ENCODE results near the gene MAPK1.

- no peak for TF ChIP-seq CTCF (IDR thresholded peaks at IDR 0.05; ENCODE audit: low read length)
- TF ChIP-seq EZH2phosphoT487 (IDR thresholded peaks at IDR 0.05; ENCODE audit: low read length) = no peak
- TF ChIP-seq EZH2 (optimal IDR thresholded peaks at IDR 0.05; ENCODE audit: low read depth, low read length) = no peak
These were observed 39.7 kb downstream of the MAPK1 start for GRCh38 chr22:21827628-21828267.

All from MM.1S (cell line).